Measurements from ENCODE around the gene RBL2.

DNA sequence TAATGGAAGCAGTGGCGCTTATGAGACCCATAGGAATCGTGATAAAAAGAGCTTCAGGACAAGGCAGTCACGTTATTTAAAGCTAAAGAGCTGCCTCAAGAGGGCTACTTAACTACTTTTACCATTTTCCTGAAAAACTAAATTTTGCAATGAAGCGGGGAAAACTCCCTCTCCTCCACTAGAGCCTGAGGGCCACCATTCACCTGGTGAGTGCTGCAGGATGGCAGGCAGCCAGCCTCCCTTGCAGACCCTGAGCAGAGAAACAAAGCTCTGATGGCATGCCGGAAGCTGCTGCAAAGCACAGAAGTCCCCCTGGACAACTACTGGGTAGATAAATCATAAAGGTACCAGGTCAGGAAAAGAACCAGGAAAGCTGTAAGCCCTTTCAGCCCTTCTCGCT, 60.4 kb downstream of the RBL2 start:
- TF ChIP-seq, protein P1, sequence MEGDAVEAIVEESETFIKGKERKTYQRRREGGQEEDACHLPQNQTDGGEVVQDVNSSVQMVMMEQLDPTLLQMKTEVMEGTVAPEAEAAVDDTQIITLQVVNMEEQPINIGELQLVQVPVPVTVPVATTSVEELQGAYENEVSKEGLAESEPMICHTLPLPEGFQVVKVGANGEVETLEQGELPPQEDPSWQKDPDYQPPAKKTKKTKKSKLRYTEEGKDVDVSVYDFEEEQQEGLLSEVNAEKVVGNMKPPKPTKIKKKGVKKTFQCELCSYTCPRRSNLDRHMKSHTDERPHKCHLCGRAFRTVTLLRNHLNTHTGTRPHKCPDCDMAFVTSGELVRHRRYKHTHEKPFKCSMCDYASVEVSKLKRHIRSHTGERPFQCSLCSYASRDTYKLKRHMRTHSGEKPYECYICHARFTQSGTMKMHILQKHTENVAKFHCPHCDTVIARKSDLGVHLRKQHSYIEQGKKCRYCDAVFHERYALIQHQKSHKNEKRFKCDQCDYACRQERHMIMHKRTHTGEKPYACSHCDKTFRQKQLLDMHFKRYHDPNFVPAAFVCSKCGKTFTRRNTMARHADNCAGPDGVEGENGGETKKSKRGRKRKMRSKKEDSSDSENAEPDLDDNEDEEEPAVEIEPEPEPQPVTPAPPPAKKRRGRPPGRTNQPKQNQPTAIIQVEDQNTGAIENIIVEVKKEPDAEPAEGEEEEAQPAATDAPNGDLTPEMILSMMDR (IDR thresholded peaks at IDR 0.05), result no peak
- no peak for TF ChIP-seq ZFX (IDR thresholded peaks at IDR 0.05; ENCODE audit: borderline replicate concordance)
